GM19239 (cell line): ENCODE measurements around the gene FARP1.
A peak's percentile ranks its signal among the peaks of the same experiment; 100 is the strongest.

Experiments
- DNase-seq: peaks from one replicate; pipeline ENCODE4 v3.0.0; 2011; ENCODE audit warnings: low spot score; ENCODE audit not compliant: insufficient read length
- FAIRE-seq: peaks from 2 replicates; lab custom pipeline; 2011; peaks lifted over from hg19 to GRCh38; lab: Jason Lieb, UNC

FARP1 gene

GRCh38 chr13:98429531-98429930, 286.6 kb downstream of the FARP1 start:
- no peak for FAIRE-seq
- no peak for DNase-seq

- FAIRE-seq (no peak), DNase-seq (no peak)
Measured at GRCh38 chr13:98429977-98430736, 287.3 kb downstream of the FARP1 start.

- no peak for FAIRE-seq
- no peak for DNase-seq
Measured at GRCh38 chr13:98432638-98433037, 289.7 kb downstream of the FARP1 start.

GRCh38 chr13:98433654-98434053, 290.8 kb downstream of the FARP1 start:
- no peak for DNase-seq
- FAIRE-seq: no peak

GRCh38 chr13:98434060-98434459, 291.2 kb downstream of the FARP1 start:
- DNase-seq (no peak), FAIRE-seq (no peak)

- FAIRE-seq: no peak
- no peak for DNase-seq
Measured at GRCh38 chr13:98435376-98435775, 292.5 kb downstream of the FARP1 start.

- DNase-seq (no peak), FAIRE-seq (no peak)
Measured at GRCh38 chr13:98436233-98436910, 293.5 kb downstream of the FARP1 start.

- FAIRE-seq (no peak), DNase-seq (no peak)
Measured at GRCh38 chr13:98438246-98439125, 295.6 kb downstream of the FARP1 start.

- DNase-seq (no peak), FAIRE-seq (no peak)
Measured at GRCh38 chr13:98439126-98439828, 296.4 kb downstream of the FARP1 start.

- FAIRE-seq (no peak), DNase-seq (no peak)
Measured at GRCh38 chr13:98439896-98440295, 297.0 kb downstream of the FARP1 start.

GRCh38 chr13:98440390-98441055, 297.6 kb downstream of the FARP1 start:
- DNase-seq (no peak), FAIRE-seq (no peak)

- FAIRE-seq (no peak), DNase-seq (no peak)
Measured at GRCh38 chr13:98441056-98441676, 298.3 kb downstream of the FARP1 start.

- DNase-seq: no peak
- no peak for FAIRE-seq
Measured at GRCh38 chr13:98442391-98443230, 299.7 kb downstream of the FARP1 start.

GRCh38 chr13:98443329-98443728, 300.4 kb downstream of the FARP1 start:
- DNase-seq (no peak), FAIRE-seq (no peak)

- no peak for FAIRE-seq
- no peak for DNase-seq
Measured at GRCh38 chr13:98443800-98444325, 301.0 kb downstream of the FARP1 start.

GRCh38 chr13:98444381-98444780, 301.5 kb downstream of the FARP1 start:
- no peak for DNase-seq
- FAIRE-seq: no peak

GRCh38 chr13:98445340-98446233, 302.7 kb downstream of the FARP1 start:
- peak; percentile 88 for DNase-seq
- FAIRE-seq: peak; percentile 56
